GM19395 (cell line): ENCODE data around the gene WRAP53.

Experiments
- ATAC-seq: cut with Tn5 transposase; IDR thresholded peaks from one replicate; pipeline ENCODE4 v1.9.1; 2021; ENCODE audit warnings: mild to moderate bottlenecking, moderate library complexity; ENCODE audit not compliant: unreplicated experiment

WRAP53 gene

GRCh38 chr17:7707858-7708750 is 19.8 kb downstream of the WRAP53 start:
- no peak for ATAC-seq

GRCh38 chr17:7709031-7709430 is 20.8 kb downstream of the WRAP53 start:
- ATAC-seq: no peak

- no peak for ATAC-seq
Observed at GRCh38 chr17:7710301-7710700, 22.0 kb downstream of the WRAP53 start.

- ATAC-seq: no peak
Observed at GRCh38 chr17:7711051-7711755, 22.9 kb downstream of the WRAP53 start.

GRCh38 chr17:7712111-7712771 is 24.0 kb downstream of the WRAP53 start:
- ATAC-seq: no peak

- no peak for ATAC-seq
Observed at GRCh38 chr17:7713782-7714181, 25.5 kb downstream of the WRAP53 start.

GRCh38 chr17:7714721-7715594 is 26.7 kb downstream of the WRAP53 start:
- ATAC-seq: no peak

GRCh38 chr17:7715936-7716886 is 27.9 kb downstream of the WRAP53 start:
- no peak for ATAC-seq

- ATAC-seq: no peak
Observed at GRCh38 chr17:7716901-7717755, 28.9 kb downstream of the WRAP53 start, which contains the start of gene DNAH2. TSS of gene DNAH2 (plus strand) at chr17:7717744. CDS start at chr17:7719735, 1,991 bp downstream.

- no peak for ATAC-seq
Observed at GRCh38 chr17:7717756-7718350, 29.6 kb downstream of the WRAP53 start.

GRCh38 chr17:7719661-7720060 is 31.4 kb downstream of the WRAP53 start:
- ATAC-seq: no peak

- no peak for ATAC-seq
Observed at GRCh38 chr17:7720125-7720524, 31.8 kb downstream of the WRAP53 start.

- ATAC-seq: no peak
Observed at GRCh38 chr17:7721612-7722011, 33.3 kb downstream of the WRAP53 start.

GRCh38 chr17:7727886-7728285 is 39.6 kb downstream of the WRAP53 start:
- no peak for ATAC-seq

GRCh38 chr17:7729816-7730215 is 41.5 kb downstream of the WRAP53 start:
- ATAC-seq: no peak

GRCh38 chr17:7732981-7733539 is 44.8 kb downstream of the WRAP53 start:
- no peak for ATAC-seq

GRCh38 chr17:7737601-7738000 is 49.3 kb downstream of the WRAP53 start:
- no peak for ATAC-seq

GRCh38 chr17:7739746-7740145 is 51.5 kb downstream of the WRAP53 start:
- no peak for ATAC-seq
